ENCODE data around the gene RPL39L.

Gene RPL39L

DNA sequence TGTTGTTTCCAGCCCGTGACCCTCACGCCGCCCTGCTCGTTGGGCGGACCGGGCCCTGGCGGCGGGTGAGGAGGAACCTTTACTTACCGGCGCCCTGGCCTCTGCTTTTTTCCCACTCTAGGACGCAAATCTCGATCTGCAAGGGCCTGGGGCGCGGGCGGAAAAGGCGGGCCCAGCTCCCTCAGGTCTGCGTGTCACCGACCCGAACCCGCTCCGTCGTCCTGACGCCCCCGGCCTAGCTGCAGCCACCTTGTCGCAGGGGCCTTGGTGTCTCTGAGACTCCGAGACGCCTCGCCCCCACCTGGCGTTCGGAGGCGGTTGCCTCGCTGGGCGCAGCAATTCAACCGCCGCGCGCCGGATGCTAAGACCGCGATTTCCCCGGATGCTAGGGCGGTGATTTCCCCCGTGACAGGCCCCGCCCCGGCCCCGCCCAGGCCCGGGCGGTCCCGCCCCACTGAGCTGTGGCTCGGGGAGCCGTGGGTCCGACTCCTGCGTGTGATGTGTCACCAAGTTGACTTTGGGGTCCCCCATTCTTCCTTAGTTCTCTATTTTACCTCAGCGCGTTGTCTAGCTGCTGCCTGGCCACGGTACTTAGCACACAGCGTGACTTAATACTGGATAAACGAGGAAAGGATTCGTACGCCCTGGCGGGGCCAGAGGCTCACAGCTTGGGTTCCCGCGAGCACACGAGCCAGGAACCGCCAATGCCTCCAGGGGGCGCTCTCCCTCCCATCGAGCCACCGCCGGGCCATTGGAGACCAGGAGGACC, at the start of gene RPL39L:
Gene RPL39L, minus strand, starts transcription at position 371 of the 769 bp plus-strand sequence. CDS start 18,196 bp downstream, outside the sequence.
- TF ChIP-seq CTCF (conservative IDR thresholded peaks at IDR 0.05; ENCODE audit: control insufficient read depth, insufficient read depth, low read depth, low read length) = peak; percentile 84
- peak within 1 kb of the TSS; percentile 70 for H3K4me3 ChIP-seq (ENCODE audit: control insufficient read depth, low read depth, low read length)
- peak; percentile 78 for DNase-seq (ENCODE audit: low read depth)

DNA sequence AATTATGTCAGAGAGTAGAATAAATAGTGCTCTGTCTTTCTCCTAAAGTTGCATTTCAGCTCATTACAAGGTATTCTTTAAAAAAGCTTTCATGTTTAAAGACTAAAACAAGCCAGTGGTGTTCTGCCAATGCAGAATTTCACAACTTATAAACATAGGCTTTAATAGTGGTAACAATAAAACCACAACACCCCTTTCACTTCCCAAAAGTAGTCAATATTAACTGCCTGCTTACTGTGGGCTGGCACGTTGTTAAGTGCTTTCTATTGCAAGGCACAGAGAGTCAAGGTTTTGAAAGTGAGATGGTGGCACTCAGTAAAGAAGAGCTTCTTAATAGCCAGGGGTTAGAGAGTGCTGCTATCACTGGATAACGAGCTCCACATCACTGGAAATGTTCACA, 49.6 kb upstream of the RPL39L start:
- DNase-seq (ENCODE audit: low read depth) = no peak
- H3K4me3 ChIP-seq (ENCODE audit: control insufficient read depth, low read depth, low read length) = no peak overlapping the region
- no peak for TF ChIP-seq CTCF (conservative IDR thresholded peaks at IDR 0.05; ENCODE audit: control insufficient read depth, insufficient read depth, low read depth, low read length)

DNA sequence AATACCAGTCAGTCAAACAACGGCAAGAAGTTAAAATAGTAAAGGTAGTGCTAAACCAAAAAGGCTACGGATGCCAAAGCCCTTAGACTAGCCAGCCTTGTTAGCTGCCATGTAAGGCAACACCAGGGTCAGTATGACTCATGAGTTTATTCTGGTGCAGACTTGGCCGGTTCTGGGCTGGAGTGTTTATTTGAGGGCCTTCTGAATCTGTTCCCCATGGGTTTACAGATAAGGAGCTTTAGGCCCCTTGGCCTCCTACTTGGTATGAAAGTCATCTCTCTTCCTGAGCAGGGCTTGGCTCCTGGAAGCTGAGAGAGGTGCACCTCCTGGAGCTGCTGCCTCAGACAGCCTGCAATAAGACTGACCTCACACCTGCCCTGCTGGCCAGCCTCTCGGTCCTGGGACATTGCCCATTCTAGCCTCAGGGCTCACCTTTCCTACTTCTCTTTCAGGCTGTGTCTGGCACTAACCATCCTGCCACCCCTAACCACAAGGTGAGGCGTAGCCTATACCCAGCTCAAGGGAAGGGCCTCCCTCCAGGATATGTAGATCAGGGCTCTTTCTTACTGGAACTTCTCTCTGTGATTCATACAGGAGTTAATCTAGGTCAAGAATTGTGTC, 47.6 kb upstream of the RPL39L start:
- DNase-seq (ENCODE audit: low read depth) = peak; percentile 81
- H3K4me3 ChIP-seq (ENCODE audit: control insufficient read depth, low read depth, low read length) = no peak overlapping the region
- no peak for TF ChIP-seq CTCF (conservative IDR thresholded peaks at IDR 0.05; ENCODE audit: control insufficient read depth, insufficient read depth, low read depth, low read length)

DNA sequence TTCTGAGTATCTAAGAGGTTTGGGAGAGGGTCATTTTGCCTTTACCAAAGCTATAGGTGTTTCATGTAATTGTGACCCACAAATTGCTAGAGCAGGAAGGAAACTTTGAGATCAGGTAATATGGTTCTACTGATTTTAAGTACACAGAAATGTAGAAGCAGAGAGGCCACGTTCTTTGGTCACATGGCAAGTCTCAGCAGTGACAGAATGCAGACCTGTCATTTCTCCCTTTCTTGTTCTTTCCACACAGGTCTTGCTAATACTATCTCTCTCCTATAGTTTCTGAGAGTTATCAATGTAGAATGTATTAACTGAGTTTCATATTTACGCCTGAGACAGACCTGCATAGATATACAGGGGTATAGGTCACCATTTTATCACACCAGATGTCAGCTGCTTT, 47.1 kb upstream of the RPL39L start:
- no peak for TF ChIP-seq CTCF (conservative IDR thresholded peaks at IDR 0.05; ENCODE audit: control insufficient read depth, insufficient read depth, low read depth, low read length)
- H3K4me3 ChIP-seq (ENCODE audit: control insufficient read depth, low read depth, low read length) = no peak overlapping the region
- DNase-seq (ENCODE audit: low read depth) = no peak

DNA sequence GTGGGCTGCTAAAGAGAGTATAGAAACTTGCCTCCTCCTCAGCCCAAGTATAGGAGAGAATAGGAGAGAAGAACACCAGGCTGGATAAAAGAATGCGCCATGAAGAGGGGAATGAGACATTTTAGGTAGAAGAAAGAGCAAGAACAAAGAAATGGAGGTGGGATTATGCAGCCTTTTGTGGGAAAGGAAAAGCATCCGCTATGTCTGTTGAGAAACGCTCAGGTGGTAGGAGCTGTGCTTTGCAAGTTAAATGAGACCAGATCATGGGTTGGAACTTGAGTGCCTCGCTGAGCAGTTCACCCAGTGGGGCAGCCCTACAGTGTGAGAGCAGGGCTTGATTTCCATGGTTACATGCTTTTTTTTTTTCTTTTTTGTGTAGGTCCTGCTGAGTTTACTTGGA, 46.5 kb upstream of the RPL39L start:
- H3K4me3 ChIP-seq (ENCODE audit: control insufficient read depth, low read depth, low read length) = no peak overlapping the region
- DNase-seq (ENCODE audit: low read depth) = no peak
- no peak for TF ChIP-seq CTCF (conservative IDR thresholded peaks at IDR 0.05; ENCODE audit: control insufficient read depth, insufficient read depth, low read depth, low read length)

GRCh38 chr3:187183903-187184302, 44.6 kb upstream of the RPL39L start:
- no peak for TF ChIP-seq CTCF (conservative IDR thresholded peaks at IDR 0.05; ENCODE audit: control insufficient read depth, insufficient read depth, low read depth, low read length)
- no peak overlapping the region for H3K4me3 ChIP-seq (ENCODE audit: control insufficient read depth, low read depth, low read length)
- DNase-seq (ENCODE audit: low read depth) = peak; percentile 26

Measured in fibroblast of mammary gland (primary cell).